Right kidney (tissue), 1 donor: ENCODE results near the gene EPAS1.

Source experiments
- DNase-seq: peaks from one replicate; pipeline ENCODE4 v3.0.0-alpha.2; 2016

EPAS1 gene

DNA sequence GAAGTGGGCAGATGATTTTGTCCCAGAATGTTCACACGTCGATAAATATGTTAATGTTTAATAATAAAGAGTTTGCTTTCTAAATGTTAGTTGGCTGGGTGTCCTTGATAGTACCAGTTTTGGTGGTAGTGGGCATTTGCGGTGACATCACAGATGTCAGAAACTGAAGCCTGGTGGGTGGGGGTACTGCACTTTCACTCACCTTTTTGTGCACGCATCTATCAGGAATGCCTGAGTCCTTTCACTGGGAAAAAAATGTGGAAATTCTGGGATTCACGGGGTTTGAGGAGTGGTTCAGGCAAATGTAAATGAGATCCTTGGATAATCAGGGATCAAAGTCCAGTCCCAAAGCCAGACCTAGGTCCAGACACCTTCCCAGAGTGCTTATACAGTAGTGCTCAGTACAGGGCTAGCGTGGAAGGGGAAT, 3.2 kb downstream of the EPAS1 start:
- no peak for DNase-seq

DNA sequence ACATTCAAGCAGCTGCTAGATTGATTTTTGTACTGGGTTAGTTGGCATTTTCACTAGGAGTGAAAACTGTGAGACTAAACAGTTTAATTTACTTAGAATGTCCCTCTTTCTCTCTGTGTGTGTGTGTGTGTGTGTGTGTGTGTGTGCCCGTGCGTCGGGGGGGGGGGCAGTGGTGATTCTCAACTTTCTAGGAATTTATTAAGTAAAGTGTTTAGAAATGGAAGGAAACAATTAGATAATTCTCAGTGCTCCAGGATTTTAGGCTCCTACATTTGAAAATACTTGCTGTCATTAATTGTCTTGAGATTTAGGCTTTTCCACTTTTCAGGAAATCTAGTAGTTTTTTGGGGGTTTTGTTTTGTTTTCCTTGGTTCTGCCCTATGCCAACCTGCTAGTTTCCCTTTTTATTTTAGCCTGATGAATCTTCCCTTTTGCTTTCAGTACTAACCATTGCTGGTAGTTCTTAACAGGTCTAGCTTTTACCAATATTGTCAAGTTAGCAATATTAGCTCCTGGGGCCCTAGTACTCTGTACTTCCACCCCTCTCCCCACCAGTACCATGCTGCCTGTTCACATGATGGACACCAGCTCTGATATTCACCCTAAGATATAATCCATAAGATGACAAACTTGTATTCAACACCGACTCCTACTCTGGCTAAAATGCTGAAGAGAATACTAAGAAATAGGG, 4.9 kb downstream of the EPAS1 start:
- no peak for DNase-seq

DNA sequence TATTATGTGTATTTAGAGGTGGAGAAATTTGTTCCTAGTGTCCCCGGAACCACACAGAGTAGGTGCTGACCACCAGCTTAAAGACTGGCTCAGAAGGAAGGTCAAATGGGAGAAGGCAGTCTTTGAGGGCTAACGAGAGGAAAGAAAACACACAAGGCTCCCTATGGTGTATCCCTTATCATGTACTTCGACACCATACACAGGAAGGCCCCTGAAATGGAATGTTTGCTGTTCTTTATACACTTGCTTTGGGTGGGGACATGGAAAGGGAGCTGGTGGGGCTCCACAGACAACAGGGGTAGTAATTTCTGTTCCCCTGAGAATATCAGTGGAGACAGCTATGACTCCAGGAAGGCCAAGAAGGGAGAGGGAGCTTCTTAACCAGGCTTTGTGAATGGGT, 6.0 kb downstream of the EPAS1 start:
- DNase-seq: no peak

DNA sequence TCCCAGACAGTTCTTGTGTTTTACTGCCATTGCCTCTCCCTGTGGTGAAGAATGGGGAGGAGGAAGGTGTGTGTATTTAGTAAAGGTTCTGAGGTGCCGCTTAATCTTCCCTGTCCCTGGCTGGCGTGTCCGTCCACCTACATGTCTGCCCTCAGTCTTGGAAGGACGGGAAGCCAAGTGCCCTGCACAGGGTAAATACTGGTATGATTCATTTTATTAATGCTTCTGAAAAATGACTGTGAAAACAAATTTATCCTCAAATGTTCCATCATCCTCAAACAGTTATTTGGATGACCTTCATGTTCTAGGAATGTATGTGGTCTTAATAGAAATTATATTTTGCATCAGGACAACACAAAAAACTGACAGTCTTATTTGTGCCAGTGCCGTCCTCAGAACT, 6.6 kb downstream of the EPAS1 start:
- no peak for DNase-seq

DNA sequence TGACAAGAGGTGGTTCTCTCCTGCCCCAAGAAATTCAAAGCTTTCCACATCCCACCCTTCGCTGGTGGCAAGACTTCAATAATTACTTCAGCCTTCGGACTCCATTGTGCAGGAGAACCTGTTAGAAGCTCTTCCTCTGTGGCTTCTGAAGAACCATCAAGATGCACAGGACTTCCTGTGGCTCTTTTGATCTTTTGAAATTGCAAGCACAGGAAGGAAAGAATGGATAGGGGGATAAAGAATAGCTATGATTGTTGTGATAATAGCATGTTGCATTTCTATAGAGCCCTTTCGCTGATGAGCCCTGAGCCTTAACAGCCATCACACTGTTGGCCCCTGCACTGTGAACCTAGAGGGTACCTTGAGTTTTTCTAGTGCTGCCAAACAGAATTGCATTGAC, 7.4 kb downstream of the EPAS1 start:
- no peak for DNase-seq

DNA sequence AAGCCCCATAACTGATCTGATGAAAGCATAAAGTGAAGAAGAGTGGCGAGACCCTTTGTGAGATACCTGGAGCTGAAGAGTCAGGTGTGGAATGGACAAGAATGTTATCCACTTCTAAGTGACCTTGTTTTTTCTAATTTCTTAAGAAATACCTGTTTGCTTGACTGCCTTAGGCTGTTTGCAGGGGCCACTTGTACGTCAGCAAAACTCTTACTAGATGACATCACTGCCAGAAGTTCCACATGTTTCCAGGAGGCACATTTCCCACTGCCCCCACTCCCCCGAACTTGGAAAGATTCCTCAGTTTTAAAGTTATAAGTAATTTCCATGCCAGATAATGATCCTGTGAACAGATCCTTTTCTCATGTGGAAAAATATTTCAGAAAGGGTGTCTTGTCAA, 8.0 kb downstream of the EPAS1 start:
- no peak for DNase-seq

DNA sequence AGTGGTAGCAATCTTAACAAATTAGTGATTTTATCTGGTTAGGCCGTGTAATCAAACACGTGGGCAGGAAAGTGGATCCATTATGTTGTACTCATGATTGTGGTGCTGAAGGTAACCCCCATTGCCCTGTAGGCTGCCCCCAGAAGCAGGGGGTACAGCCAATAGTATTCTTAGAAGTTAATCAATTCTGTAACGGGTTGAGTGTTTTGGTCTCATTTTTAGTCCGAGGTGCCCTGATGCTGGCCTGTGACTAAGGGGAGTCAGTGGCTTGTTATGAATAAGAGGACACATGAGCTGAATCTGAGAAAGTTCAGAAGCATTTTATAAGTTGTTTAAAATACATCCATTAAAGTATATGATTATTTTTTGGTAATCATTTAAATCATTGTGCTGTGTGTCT, 8.6 kb downstream of the EPAS1 start:
- no peak for DNase-seq

DNA sequence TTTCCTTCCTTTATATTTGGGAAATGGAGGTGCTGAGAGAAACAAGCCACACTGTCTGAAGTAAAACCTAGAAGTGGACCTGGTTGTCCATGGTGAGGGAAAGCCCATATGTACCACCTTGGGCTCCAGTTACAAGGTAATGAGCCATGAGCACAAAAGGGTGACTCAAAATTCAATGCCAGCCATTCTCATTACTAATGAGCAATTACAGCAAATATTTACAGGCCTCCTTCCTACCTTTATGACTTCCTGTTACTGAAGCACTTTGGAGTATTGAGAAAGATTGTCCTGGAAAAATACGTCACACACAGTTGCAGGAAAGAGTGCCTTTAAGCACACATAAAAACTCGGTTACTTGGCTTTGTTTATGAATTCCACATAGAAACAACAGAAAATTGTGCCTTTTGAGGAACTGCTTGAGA, 9.1 kb downstream of the EPAS1 start:
- DNase-seq: no peak

DNA sequence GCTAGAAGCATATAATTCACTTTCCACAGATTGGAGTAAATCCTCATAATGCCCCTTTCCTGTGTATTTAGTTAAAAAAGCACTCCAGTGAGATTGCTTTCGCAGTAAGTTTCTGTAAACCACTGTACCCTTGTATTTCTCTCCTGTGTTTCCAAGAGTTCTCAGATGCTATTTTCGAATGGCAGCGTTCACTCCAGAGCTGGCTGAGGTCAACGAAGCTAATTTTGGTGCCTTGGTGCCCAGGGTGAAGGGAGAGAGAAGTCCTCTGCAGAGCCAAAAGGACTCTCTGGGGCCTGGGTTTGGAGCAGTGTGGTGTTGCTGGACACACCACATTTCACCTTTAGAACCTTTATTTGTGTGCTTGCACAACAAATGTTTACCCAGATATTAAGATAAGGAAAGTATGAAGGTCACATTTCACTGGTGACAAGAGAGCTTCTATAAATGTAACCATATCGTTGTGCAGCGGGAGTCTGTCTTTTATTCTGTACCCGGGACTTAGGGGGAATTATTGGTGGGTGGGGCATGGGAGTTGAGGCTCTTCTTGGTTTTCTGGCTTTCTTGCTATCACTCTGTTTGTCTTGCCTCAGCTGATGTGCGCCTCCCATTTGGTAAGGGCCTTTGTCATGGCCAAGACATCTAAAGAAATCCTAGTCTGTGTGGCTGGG, 9.9 kb downstream of the EPAS1 start:
- DNase-seq: no peak

DNA sequence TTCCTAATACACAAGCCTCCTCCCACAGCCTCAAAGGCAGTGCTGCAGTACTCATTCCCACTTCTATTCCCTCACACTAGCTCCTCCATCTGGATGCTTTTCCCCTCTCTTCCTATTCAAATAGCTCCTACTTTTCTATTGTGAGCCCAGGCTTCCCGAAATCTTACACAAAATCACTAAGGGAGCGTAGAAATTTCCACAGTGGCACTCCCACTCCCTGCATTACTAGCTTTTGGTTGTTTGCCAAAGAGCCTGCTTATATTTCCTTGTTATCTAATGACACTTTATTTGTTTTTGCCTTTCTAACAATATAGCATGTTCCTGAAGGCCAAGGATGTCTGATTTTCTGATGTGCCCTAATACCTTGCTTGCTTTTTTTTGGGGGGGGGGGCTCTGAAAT, 10.9 kb downstream of the EPAS1 start:
- DNase-seq: no peak

DNA sequence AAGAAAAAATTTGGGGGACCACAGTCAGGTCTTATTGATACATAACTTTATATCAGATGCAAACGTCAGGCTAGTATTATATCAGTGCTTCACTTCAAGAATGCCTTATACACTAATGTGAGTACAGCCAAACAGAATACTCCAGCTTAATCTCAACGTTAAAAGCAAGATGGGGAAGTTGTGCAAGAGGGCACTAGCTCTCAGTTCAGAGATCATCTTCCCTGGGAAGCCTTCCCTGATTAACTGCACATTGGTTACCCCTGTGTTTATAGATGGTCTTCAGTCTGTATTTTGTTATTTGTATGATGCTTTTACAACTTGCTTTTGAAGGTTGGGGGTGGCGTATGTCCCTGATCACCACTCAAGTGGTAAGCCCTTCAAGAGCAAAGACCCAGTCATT, 11.4 kb downstream of the EPAS1 start:
- DNase-seq: no peak

DNA sequence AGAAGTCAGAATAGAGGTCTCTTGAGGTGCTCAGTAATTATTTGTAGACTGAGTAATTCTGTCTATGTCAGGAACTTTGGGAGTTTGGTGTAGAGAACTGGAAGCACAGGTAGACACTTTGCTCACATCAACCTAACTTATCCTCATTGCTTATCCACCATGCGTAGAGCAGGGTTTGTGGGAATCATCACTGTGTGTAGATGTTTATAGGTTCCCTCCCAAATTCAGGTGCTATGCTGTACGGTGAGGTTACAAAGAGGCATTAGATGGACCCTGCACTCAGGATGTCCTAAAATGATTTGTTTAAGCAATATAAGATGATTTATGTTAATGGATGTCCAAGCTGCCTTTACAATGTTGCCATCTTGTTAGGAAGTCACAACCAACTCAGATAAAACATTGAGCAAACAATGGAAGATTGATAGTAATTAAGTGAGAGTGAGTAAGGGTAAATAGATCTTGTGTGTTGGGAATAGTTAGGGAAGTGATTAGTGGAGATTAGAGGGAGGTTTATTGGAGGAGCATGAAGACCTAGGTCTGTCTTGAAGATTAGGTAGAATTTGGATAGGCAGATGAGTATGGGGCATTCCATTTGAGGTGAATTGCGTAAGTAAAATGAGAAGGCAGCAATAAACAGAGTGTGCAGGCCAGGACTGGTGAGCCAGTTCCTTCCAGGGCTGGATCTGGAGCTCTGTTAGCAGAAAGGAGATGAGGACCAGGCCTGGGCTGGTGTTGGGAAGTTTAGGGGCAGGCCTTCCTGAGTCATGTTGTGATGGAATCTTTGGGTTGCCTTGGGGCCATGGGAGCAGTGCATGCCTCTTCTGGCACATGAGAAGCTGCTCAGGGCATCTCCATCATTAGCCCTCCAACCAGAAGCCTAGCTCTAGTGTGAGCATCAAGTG, 12.1 kb downstream of the EPAS1 start:
- no peak for DNase-seq

DNA sequence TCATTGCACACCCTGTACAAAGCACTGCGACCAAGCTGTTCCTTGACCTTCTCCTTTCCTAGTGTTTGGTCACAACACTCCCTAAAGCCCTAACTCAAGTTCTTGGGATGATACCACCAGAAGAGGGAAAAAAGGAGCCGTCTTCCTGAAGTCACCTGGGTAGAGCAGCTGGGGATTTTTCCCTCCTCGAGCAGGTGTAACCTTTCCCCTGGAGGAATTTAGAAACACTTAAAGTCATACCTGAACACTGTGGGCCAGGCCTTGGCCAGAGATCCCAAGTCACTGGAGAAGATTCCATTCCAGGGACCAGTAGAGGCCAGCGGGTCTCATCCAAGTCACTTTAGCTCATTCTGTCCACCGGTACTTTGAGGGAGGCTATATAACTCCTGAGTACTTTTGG, 13.2 kb downstream of the EPAS1 start:
- DNase-seq: no peak

DNA sequence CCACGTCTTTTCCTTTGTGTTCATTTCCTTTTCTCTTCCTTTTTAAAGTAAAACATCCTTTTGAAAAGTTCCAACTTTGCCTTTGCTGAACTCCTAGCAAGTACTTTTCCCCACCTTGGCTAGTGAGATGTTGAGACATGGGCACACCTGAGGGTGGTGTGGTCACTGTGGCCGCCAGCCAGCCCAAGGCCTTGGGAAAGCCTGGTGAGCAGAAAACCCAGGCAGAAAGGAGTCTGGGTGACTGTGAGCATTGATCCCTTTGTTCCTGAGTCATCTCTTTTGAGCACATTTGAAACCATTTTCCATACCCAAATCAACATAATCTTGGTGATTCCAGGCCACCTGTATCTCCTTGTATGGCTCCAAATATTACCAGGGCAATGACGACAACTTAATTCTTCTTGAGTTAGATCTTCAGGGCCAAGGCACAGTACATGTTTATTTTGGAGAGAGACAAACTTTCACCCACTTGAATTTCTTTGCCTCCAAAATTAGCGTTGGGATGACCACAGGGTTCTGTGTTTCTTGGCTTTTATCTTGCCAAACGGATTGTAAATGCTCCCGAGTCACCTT, 14.5 kb downstream of the EPAS1 start:
- DNase-seq: no peak

DNA sequence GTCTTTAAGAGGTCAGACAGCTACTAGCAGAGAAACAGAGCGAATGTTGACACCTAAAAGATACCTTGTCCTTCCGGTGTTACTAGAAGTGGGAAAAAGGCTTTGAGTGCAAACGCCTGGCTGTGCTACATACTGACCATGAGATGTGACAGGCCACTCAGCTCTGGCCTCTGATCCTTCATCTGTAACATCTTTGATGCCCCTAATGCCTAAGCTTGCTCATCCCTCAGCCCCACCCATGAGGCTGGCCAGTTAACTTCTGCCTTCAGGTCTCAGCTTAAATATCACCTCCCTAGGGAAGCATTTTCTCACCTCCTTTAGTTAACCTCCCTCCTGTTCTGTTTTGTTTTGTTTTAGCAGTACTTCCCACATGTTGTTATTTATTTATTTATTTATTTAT, 15.9 kb downstream of the EPAS1 start:
- DNase-seq: no peak

DNA sequence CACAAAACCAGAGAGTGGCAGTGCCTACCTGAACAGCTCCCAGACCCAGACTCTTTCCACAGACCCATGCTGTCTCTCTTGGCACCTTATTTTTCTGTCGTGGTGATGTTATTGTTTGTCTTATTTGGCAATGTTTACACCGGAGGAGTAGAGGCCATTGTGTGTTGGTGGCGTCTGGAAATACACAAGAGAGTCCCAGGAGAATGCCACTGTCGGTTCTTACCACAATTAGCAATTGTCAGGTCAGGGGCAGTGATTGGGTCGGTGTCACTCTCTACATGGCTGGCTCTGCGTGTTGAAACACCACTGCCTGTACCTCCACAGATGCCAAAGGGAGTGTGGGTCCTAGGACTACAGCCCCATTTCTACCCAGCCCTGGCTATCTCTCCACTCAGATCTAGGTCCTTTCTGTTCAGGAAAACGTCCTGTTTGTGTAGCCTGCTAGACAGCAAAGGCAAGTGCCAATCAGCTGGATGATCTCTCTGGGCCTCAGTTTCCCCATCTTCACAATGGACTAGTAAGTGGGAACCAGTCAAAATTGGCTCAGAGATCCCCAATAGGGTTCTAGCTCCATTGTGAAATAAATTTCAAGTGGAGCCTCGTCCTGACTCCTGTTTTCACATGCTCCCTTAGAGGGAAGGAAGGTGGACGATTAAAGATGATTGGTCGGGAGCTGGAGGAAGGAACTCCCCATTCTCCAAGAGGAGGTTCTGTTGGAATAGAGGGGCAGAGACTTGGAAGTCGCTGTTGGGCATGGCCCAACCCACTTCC, 17.0 kb downstream of the EPAS1 start:
- no peak for DNase-seq

DNA sequence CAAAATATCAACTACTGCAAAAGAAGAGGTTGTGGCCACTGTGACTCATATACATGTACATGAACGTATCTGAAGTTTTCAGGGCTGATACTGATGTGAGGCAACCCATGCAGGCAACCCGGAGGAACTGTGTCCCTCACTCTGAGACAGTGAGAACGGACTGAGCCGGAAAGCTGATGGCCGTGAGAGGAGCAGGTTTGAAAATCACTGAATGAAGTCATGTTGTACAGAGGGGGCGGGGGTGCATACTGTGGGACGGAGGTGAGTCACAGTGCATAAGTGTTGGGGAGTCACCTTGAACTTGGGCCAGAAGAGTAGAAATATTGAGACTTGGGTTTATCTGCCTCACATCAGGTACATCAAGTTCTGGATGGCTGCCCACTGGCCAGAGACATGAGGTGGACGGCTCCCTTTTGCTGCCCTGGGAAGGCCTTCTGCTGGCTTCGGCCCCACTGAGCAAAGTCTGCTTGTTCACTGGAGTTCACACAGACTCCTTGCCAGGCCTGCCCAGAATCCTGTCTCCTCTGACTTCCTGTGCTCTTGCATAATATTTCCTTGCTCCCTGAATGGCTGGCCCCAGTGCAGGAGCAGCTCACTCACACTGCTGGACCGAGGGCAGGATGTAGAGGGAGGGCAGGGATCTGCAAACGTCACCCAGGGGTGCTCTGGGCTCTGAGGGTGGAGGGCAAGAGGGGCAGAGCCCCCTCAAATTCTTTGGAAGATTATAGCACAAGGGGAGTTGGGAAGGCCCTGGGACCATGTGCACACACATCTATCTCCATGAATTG, 18.1 kb downstream of the EPAS1 start:
- DNase-seq: no peak

DNA sequence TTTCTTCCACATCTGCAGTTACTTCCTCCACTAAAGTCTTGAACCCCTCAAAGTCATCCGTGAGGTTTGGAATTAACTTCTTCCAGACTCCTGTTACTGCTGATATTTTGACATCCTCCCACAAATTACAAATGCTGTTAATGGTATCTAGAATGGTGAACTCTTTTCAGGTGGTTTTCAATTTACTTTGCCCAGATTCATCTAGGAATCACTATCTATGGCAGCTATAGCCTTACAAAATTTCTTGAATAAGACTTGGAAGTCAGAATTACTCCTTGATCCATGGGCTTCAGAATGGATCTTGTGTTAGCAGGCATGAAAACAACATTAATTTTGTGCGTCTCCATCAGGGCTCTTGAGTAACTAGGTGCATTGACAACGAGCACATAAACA, 19.9 kb downstream of the EPAS1 start:
- DNase-seq: no peak

DNA sequence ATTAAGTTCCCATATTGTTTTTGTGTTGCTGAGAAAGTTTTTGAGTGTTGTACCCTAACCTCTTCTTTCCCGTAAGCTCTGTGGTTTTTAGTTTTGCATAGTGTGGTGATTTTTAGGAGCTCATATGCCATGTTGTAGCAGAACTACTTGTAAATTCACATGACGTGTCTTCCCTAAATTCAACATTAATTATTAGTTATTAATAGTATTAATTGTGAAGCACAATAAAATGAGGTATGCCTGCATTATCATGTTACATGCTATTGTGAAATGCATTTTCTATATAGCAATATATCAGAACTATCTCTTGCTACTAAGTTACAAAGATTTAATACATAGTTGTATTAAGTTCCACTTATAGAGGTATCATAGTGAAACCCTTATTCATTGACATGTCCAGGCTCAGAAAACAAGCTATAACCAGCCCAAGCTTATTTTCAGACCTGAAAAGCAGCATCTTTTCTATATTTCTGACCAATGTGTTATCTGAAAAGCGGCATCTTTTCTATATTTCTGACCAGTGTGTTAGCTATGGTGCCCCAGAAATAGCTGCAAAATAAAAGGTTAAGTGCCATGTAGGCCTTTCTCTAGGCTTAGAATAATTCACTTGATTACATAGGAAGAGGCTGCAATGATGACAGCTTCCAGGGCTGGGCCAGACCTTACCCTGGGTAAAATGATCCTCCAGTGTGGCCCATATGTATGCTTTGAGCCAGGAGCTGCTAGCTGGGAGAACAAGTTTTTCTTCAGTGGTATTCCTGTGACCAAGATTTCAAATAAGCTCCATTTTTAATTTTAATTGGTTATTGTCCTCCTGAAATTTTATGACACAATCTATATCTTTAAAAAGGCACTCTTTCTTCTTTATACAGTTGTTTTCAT, 21.6 kb downstream of the EPAS1 start:
- DNase-seq: no peak

DNA sequence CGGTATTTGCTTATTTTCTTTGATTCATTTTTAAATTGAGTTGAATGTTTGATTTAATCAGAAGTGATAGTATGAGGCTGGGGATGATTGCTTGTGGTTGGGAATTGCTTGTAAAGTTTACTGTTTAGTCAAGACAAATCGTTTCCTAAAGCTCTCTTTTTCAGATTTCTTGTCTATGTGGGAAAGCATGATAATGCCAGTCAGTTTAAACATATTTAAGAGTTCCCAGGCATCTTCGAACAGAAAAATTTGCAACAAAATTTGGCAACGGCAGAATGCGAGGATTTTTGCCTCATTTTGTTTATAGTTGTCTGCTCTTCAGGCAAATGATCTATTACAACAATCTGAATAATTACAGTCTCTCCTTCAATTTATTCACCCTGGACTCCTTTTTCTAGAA, 22.5 kb downstream of the EPAS1 start:
- no peak for DNase-seq
